GM19240 (cell line): ENCODE results near the gene ZGLP1.
A peak's percentile ranks its signal among the peaks of the same experiment; 100 is the strongest.
"Not testable (repeated sequence)": the region's sequence is repeated elsewhere in the genome, so short reads cannot be mapped to it uniquely, and the experiment has no call there.

ENCODE experiments used
- DNase-seq: peaks from one replicate; pipeline ENCODE4 v3.0.0; 2011; ENCODE audit warnings: low spot score; ENCODE audit not compliant: insufficient read length

The ZGLP1 gene

DNA sequence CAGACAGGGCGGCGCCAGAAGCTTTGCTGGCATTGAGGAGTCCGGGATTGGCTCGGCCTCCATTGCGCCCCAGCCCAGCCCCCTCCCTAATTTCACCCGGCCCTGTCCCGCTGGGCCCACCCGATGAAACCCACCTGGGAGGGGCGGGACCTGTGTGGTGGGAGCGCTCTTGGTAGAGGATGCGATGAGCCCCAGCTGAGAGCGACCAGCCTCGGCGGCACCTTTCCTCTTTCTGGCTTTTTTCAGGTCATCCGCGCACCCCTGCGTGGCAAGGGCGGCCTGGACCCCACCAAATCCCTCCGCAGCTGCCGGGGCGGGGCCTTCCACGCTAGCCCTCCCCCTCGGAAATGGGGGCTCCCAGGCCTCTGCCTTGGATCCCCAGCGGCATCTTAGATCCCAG lies at the start of gene ZGLP1:
Gene ZGLP1, minus strand, starts transcription at position 393 of the 400 bp plus-strand sequence.
- DNase-seq: no peak

DNA sequence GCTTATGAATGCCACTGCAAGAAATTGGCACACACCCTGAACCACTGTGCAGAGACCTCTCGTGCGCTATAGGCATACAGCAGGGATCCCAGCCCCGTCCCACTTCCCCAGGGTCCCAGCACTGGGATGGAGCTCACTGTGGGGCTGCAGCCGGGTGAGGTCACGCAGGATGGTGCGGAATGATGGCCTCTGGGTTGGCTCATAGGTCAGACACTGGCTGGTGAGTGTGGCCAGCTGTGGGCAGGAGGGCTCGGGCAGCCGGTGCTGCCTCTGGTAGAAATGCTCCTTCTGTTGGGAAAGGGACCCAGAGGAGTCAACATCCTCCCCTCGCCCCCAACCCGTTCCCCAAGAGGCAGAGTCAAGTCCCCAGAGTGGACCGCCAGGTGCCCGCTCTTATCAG lies 46.8 kb upstream of the ZGLP1 start:
- no peak for DNase-seq

DNA sequence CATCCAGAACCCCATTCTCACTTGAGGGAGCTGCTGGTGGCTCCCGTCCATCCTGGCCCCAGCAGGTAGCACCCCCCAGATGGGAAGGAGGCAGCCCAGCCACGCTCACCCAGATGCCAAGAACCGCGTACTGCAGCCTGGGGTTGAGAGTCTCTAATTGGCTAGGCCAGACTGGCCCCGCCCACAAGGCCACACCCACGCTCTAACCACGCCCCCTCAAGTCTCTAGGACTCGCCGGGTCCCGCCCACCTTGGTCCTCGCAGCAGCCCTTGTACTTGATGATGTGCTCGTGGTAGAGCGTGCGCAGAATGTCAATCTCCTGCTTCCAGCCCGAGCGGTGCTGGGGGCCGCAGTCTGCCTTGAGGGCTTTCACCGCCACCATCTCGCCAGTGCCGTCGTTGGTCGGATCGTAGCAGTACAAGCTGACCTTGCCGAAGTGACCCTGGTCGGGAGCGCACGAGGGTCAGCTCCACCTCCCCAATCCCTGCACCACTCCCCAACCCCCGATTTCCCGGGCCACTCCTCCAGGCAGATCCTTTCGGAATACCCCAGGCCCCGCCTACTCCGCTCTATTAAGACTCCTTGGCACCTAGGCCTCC lies 44.3 kb upstream of the ZGLP1 start:
- no peak for DNase-seq

DNA sequence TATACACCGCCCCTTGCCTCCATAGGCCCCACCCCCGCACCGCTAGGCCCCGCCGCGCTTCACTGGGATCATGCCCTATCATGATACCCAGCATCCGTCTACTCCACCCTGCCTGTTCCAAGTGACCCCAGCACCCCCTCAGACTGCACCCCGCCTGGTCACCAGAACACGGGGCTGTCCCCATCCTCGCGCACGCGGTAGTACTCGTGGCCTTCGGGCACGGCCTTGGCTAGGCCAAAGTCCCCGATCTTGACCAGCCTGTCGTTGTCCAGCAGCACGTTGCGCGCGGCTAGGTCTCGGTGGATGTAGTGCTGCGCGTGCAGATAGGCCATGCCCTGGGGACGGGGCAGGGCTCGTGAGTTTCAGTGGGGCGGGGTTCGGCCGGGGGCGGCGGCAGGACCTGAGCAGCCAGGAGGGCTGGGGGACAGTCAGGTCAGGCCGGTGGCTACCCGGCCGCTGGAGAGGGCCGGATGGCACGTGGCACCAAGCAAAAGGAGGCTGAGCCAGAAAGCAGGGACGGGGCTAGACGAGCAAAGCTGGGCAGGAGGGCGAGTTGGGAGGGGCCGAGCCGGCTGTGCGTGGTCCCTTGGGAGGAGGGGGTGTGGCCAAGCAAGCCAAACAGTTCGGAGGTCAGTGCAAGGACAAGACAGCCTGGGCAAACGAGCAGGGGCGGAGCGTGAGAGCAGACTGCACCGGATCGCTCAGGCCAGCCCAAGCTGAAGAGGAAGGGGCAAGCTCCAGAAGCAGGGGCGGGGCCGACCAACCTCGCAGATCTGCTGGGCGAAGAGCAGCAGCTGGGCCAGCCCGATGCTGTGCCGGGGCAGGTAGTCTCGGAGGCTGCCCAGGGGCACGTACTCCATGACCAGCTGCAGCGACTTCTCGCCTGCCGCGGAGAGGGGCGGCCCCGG lies 43.4 kb upstream of the ZGLP1 start:
- no peak for DNase-seq

DNA sequence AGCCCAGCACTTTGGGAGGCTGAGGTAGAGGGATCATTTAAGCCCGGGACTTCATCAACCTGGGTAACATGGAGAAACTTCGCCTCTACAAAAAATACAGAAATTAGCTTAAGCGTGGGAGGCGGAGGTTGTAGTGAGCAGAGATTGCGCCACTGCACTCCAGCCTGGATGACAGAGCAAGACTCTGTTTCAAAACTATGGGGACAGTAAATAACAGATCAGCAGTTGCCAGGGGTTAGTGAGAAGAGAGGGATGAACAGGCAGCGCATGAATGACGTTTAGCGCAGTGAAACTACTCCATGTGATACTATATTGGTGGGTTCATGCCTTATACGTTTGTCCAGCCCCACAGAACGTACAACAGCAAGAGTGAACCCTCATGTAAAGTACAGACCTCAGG lies 36.9 kb upstream of the ZGLP1 start:
- no peak for DNase-seq

DNA sequence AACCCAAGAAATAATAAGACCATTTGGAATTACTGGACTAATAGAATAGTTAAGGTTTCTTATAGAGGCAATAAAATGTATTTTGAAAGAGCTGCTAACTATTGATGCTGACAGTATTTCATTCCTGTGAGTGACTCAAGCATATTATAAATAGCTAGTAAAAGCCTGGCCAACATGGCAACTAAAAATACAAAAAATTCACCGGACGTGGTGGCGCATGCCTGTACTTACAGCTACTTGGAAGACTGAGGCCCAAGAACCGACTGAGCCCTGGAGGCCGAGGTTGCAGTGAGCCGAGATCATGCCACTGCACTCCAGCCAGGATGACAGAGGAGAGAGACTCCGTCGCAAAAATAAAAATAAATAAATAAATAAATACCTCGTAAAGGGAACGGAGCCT lies 35.2 kb upstream of the ZGLP1 start:
- DNase-seq: no peak

DNA sequence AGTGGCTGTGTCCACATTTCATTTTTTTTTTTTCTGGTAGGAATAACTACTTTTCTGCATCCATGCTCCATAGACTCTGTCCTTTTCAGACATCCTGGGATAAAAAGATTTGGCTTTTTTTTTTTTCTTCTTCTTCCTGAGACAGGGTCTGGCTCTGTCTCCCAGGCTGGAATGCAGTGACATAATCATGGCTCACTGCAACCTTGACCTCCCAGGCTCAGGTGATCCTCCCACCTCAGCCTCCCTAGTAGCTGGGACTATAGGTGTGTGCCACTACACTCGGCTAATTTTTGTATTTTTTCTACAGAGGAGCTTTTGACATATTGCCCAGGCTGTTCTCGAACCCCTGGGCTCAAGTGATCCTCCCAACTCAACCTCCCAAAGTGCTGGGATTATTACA lies 33.9 kb upstream of the ZGLP1 start:
- no peak for DNase-seq

DNA sequence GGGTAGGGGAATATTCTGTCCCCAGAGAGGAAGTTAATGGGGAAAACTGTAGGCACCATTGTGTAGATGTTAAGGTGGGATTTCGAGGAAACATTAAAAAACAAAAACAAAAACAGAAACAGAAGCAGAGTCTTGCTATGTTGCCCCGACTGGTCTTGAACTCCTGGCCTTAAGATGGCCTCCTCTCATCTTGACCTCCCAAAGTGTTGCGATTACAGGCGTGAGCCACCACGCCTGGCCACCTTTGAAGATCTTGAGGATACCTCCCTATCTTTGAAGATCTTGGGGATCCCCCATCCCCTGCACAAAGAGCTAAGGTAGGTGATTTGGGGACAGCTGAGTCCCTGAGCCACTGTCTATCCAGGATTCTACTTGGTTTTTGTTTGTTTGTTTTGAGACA lies 30.4 kb upstream of the ZGLP1 start:
- DNase-seq: no peak

DNA sequence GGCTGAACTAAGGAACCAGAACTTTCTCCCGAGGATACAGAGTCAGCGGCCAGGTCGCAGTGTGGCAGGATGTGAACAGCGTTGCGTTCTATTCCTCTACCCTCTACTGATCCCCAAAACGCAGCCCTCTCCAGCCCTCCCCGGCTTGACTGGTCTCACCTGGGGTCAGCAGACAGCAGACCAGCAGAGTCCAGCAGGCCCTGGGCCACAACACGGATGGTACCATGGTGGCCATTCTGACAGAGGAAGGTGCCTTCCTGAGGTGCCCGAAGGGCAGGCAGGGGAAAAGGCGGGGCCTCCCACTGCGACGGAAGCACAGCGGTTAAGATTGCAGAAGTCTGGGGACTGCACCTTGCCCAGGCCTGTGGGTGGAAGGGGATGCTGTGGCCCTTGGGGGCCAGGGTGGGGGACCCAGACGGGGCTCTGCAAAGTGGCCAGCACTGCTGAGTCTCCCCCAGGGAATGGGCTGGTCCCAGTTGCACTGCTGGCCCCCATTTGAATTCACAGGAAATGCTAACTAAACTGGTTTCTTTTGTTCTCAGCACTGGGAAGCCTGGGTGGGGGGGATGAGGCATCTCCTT lies 29.9 kb upstream of the ZGLP1 start, which contains the start of gene ICAM3:
Gene ICAM3, minus strand, starts transcription at position 245 of the 581 bp plus-strand sequence. Its CDS starts 10 bp downstream, at position 235.
- peak; percentile 43 for DNase-seq

DNA sequence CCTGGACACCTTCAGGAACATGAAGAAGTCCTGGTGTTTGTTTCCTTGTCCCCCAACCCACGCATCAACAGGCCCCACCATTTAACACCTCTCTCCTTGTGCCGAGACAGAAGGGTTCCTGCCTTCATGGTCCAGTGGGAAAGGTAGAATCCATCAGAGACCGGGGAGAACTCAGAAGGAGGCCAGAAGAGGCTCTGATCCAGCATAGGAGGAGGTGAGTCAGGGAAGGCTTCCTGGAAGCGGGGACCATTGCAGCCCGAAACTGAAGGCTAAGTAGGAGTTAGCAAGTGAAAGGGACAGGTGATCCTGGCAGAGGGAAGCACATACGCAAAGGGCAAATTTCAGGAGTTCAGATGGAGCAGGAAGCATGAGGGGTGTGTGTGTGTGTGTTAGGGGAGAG lies 29.3 kb upstream of the ZGLP1 start:
- DNase-seq: no peak

DNA sequence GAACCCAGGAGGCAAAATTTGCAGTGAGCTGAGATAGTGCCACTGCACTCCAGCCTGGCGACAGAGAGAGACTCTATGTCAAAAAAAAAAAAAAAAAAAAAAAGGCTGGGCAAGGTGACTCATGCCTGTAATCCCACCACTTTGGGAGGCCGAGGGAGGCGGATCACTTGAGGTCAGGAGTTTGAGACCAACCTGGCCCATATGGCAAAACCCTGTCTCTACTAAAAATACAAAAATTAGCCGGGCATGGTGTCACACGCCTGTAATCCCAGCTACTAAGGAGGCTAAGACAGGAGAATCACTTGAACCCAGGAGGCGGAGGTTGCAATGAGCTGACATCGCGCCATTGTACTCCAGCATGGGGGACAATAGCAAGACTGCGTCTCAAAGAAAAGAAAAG lies 27.1 kb upstream of the ZGLP1 start:
- not testable (repeated sequence) for DNase-seq

DNA sequence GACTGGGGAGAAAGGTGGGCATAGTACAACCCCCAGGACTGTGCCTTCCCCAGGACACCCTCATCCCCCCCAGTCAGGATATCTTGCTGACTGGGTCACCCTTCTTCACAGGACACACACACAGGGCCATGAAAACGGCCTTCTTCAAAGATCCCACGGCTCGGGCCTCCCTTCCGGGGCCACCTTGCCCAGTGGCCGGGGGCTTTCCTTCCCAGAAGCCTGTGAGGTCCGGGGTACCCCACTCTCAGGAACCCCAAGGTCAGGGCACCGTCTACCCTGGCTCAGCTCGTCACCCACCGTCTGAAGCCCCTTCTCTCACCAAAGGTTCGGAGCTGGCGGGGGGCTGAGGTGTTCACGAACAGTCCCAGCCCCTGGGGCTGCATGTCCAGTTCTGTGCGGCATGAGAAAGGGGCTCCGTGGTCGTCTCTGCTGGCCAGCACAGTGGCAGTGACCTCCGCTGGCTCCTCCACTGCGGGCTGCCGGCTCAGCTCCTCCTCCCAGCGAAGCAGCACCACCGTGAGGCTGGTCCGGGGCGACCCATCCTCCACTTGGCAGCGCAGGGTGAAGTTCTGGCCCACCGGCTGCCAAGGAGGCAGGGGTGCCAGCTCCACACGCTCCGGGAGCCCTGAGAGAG lies 25.9 kb upstream of the ZGLP1 start:
- no peak for DNase-seq

DNA sequence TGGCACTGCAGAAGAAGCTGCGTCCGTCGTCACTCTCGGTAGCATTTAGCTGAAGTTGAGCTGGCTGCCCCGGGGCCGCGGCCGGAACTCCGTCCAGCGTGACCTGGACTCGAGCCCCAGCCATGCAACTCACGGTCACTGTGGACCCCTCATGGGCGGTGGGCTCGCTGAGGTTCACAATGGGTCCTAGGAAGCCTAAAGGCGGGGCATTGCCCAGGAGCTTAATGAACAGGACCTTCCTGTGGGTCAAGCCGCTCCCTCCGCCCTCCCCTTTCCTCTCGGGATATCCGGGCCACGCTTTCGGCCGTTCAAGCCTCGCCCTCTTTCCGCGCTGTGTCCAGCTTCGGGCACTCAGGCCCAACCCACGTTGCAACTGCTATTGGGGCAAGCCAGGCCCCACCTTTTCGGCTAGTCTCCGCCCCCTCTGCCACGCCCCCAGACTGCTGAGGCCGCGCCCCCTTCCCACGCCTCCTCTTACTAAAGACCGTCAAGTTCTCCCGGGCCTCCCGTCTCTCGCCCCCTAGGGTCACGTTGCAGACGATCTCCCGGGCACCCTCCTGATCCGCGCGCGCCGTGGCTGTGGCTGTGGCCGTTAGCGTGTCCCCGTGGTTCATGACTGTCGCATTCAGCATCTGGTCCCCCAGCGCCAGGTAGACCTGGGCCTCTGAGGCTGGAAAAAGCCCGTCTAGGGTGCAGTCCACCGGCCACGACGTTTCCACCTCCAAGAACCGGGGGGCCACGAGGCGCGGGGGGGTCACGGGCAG lies 25.2 kb upstream of the ZGLP1 start:
- DNase-seq: no peak

DNA sequence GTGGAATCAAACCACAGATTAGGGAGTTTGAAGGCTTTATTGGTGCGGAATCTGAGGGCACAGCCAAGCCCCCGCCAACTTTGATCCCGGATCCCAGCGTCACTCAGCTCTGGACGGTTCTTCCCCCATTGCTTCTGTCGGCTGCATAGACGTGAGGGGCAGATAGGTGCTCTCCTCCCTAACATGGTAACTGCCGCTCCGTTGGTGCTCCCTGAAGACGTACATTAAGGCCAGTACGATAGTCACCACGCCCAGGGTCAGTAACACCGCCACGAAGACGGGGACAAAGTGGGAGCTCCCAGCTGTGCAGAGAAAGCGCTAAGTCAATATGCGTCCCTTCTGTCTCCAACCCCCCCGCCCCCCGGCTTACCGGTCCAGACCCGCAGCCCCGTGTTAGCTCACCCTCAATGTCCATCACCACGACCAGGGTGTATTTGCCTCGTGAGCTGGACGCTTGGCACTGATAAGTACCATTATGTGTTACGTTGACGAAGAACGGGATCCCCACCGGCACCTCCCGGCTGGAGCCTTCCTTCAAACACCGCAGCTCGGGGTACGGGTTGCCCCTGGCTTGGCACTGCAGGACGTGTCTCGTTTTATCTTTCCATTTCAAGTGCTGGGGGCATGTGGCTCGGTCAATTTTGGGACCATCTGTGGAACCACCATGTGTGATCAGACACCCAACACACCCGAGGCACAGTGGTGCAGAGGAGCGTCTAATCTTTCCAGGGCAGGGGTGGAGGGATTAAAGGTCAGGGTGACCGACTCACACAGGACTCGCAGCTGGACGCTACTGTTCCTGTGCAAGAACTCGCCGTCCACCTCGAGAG lies 24.4 kb upstream of the ZGLP1 start:
- no peak for DNase-seq

DNA sequence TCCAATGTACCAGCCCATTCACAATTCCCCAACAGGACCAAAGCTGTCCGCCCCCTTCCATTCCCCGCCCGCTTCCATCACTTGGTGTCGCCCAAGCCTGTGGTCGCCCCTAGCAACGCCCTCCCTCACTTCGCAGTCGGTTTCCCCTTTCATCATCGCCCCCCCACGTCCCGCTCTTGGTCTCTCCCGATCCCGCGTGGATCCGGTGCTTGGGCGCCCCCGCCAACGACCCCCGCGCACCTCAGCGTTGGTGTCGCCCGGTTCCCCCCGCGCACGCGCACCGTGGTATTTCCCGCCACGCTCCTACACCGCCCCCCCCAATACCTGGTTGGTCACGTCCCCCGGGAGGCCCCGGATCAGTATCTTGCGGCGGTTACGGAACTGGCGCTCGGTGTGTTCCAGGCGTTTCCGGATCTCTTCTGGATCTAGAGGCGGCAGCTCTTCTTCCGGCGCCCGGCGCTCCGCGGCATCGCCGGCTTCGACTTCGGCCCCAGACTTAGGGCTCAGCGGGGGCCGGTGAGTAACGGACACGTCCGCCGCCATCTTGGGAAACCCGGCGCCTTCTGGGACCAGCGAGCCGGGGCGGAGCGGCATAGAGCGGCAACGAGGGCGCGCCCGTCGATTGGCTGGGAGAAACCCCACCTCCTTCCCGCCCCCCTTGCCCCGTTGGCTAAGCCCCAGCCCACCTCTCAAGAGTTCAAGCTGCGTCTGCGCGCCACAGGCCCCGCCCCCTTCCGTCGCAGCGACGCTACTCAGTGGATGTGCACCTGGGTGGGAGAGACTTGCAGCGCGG lies 23.5 kb upstream of the ZGLP1 start, which contains the start of gene RAVER1:
Gene RAVER1, minus strand, starts transcription at position 565 of the 793 bp plus-strand sequence. Its CDS starts 22 bp downstream, at position 543.
- DNase-seq: peak; percentile 98

DNA sequence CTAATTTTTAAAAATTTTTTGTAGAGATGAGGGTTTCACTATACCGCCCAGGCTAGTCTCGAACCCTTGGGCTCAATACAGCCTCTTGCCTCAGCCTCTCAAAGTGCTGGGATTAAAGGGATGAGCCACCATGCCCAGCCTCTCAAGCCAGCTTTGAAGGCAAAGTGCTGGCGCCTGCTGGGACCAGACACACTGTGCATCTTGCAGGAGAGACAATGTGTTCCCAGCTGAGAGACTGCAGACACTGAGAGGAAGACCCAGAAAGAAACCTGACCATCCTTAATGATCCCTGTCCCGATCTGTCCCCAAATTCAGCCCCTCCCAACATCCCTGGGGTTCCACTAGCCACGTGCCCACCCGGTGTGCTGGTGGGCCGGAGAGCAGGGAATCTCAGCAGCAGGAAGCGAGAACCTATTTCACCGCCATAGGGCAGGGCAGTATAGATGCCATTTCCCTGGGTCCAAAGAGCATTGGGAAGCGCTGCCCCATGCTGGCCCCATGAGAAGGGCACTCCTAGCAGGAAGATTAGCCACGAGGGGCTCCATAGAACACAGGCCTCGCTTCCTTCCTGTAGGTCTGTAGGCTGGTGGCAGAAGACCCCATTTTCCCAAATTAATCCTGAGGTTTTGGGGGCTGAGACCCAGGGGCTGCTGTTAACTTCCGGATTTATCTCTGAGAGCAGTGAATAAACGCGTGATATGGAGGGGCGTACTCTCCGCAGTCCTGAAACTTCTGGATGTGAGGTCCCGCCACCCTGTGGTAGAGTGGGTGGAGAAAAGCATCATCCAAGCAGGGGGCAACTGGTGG lies 22.7 kb upstream of the ZGLP1 start:
- DNase-seq: no peak

DNA sequence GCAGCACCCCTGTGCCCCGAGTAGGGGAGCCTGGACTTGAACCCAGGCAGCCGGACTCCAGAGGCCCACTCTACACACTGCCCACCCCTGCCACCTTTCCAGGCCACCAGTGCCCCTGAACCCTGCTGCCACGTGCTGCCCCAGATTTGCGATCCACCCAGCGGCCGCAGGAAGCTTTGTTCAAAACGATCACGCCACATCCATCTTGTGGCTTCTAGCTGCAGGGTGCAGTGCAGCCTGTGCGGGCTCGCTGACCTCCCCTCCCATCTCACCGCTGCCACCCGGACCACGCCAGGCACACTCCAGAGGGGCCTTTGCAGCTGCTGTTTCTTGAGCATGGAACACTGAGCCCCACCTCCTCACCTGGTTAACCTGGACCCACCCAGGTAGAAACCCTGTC lies 19.9 kb upstream of the ZGLP1 start:
- DNase-seq: no peak
